ENCODE data around the gene DPYSL5.

The DPYSL5 gene

DNA sequence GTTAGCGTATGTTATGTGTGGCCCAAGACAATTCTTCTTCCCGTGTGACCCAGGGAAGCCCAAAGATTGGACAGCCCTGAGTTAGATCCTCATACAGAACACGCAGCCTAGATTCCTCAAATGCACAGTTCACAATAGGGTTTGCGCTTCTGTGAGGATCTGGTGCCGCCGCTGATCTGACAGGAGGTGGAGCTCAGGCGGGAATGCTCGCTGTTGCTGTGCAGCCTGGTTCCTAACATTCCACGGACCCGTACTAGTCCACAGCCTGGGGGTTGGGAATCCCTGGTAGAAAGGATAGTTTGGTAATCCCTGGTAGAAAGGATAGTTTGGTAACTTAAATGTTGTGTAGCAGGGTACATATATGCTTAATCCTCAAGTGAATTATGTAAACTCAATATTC is 149.5 kb downstream of the DPYSL5 start:
- no peak for DNase-seq

DNA sequence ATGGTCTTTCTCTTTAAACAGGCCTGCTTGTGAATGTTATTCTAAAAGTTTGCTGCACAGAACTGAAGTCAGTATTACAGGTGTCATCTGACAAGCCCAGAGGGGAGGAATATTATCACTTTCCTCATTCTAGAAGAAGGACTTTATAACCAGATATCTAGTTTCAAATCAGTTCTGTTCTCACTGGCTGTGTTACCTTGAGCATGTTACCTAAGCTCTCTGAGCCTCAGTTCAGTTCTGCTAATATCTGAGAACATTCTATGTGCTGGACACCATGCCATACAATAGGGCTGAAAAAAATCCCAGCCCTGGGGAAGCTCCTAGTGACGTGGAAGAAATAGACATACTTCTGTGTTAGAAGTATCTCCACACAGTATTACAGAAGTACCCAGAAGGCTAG is 150.4 kb downstream of the DPYSL5 start:
- DNase-seq: no peak
